HepG2 (cell line): ENCODE results near the gene AAMP. TPM values are rescaled to one million over a fixed set of nuclear protein-coding genes. Genes with fewer than 3 reads are reported as not detected.

Source experiments
- BHLHE40 ChIP-seq: IDR thresholded peaks from 2 replicates; pipeline ENCODE4 v1.6.1; 2011; ENCODE audit warnings: low read length, improper control_type of control experiment
- CBX5 ChIP-seq: sonication (generic); formaldehyde crosslinking; IDR thresholded peaks from 2 replicates; pipeline ENCODE4 v1.4.0; 2020; ENCODE audit warnings: missing genetic modification reagents, borderline replicate concordance
- HDAC6 ChIP-seq: fragments of 200-600 bp; sonication (generic); IDR thresholded peaks from 2 replicates; pipeline ENCODE4 v1.7.0; 2017; ENCODE audit warnings: mild to moderate bottlenecking, antibody characterized with exemption, low read length, low read depth
- KAT8 ChIP-seq: IDR thresholded peaks from 2 replicates; pipeline ENCODE4 v1.6.1; 2016; ENCODE audit warnings: missing genetic modification reagents, missing compliant biosample characterization
- KLF11 ChIP-seq: IDR thresholded peaks from 2 replicates; pipeline ENCODE4 v1.6.1; 2016; ENCODE audit warnings: missing compliant biosample characterization
- KMT2B ChIP-seq: IDR thresholded peaks from 2 replicates; pipeline ENCODE4 v1.6.1; 2016; ENCODE audit warnings: missing genetic modification reagents, missing compliant biosample characterization
- MZF1 ChIP-seq: sonication (generic); formaldehyde crosslinking; IDR thresholded peaks from 2 replicates; pipeline ENCODE4 v1.8.1; 2023; ENCODE audit warnings: mild to moderate bottlenecking, missing genetic modification reagents, borderline replicate concordance
- PTBP1 ChIP-seq: fragments of 200-400 bp; formaldehyde crosslinking; IDR thresholded peaks from 2 replicates; pipeline ENCODE4 v1.6.1; 2018; ENCODE audit warnings: low read length, low read depth; ENCODE audit not compliant: poor library complexity, severe bottlenecking
- SMC3 ChIP-seq: IDR thresholded peaks from 2 replicates; pipeline ENCODE4 v1.6.1; 2011; ENCODE audit warnings: low read length, improper control_type of control experiment
- SOX13 ChIP-seq, 3 experiments: fragments of 450-650 bp in 1 of 3; sonication (generic) in 1 of 3; formaldehyde crosslinking in 1 of 3; IDR thresholded peaks in 2 of 3; conservative IDR thresholded peaks in 1 of 3; 2 replicates each; pipeline versions ENCODE4 v1.5.0 to v1.6.1; 2016 to 2020; ENCODE audit warnings: antibody characterized with exemption in 1 of 3, mild to moderate bottlenecking in 1 of 3, missing compliant biosample characterization in 1 of 3, missing genetic modification reagents in 1 of 3, moderate library complexity in 1 of 3
- TARDBP ChIP-seq: sonication (generic); formaldehyde crosslinking; IDR thresholded peaks from 2 replicates; pipeline ENCODE4 v1.8.0; 2022; ENCODE audit warnings: mild to moderate bottlenecking, missing genetic modification reagents
- TBP ChIP-seq: sonication (generic); formaldehyde crosslinking; IDR thresholded peaks from 2 replicates; pipeline ENCODE4 v1.5.0; 2020; ENCODE audit warnings: missing genetic modification reagents
- TOPORS ChIP-seq: sonication (generic); formaldehyde crosslinking; IDR thresholded peaks from 2 replicates; pipeline ENCODE4 v1.8.0; 2023; ENCODE audit warnings: mild to moderate bottlenecking, missing genetic modification reagents
- TRIM24 ChIP-seq: sonication (generic); formaldehyde crosslinking; IDR thresholded peaks from 2 replicates; pipeline ENCODE4 v1.8.0; 2022; ENCODE audit warnings: mild to moderate bottlenecking, missing genetic modification reagents
- XBP1 ChIP-seq: sonication (generic); formaldehyde crosslinking; IDR thresholded peaks from 2 replicates; pipeline ENCODE4 v1.5.0; 2020; ENCODE audit warnings: missing genetic modification reagents
- ZNF354B ChIP-seq: sonication (generic); formaldehyde crosslinking; IDR thresholded peaks from 2 replicates; pipeline ENCODE4 v1.8.0; 2022; ENCODE audit warnings: mild to moderate bottlenecking, missing genetic modification reagents
- ZNF383 ChIP-seq: sonication (generic); formaldehyde crosslinking; IDR thresholded peaks from 2 replicates; pipeline ENCODE4 v1.4.0; 2020; ENCODE audit warnings: missing genetic modification reagents, mild to moderate bottlenecking, borderline replicate concordance
- ZNF530 ChIP-seq: sonication (generic); formaldehyde crosslinking; IDR thresholded peaks from 2 replicates; pipeline ENCODE4 v1.5.0; 2020; ENCODE audit warnings: low read depth, mild to moderate bottlenecking, missing genetic modification reagents
- ZNF569 ChIP-seq: sonication (generic); formaldehyde crosslinking; IDR thresholded peaks from 2 replicates; pipeline ENCODE4 v1.5.0; 2020; ENCODE audit warnings: mild to moderate bottlenecking, missing genetic modification reagents, moderate library complexity, borderline replicate concordance
- ZNF704 ChIP-seq: sonication (generic); formaldehyde crosslinking; IDR thresholded peaks from 2 replicates; pipeline ENCODE4 v1.8.1; 2023; ENCODE audit warnings: mild to moderate bottlenecking, inconsistent platforms, moderate library complexity, missing genetic modification reagents, borderline replicate concordance
- ZNF780A ChIP-seq: sonication (generic); formaldehyde crosslinking; IDR thresholded peaks from 2 replicates; pipeline ENCODE4 v1.8.0; 2022; ENCODE audit warnings: mild to moderate bottlenecking, missing genetic modification reagents, moderate library complexity
- ZNF883 ChIP-seq: sonication (generic); formaldehyde crosslinking; IDR thresholded peaks from 2 replicates; pipeline ENCODE4 v1.5.1; 2020; ENCODE audit warnings: mild to moderate bottlenecking, missing genetic modification reagents; ENCODE audit errors: not compliant biosample characterization
- polyA plus RNA-seq, 8 experiments: library from polyadenylated mRNA; depleted of rRNA in 3 of 8; stranded (reverse) in 7 of 8; unstranded in 1 of 8; fragments of >200 nt; fragmentation: Illumina TruSeq in 4 of 8; extraction: Trizol in 4 of 8; gene quantifications; 2 replicates each; pipeline versions ENCODE4 v1.2.1 to v1.2.3, GENCODE V29; 2011 to 2016; ENCODE audit warnings: low read depth in 4 of 8, missing spikeins in 1 of 8, mixed read lengths in 1 of 8; ENCODE audit not compliant: insufficient read depth in 1 of 8
- total RNA-seq, 5 experiments: library from RNA; depleted of rRNA; stranded (reverse); fragments of >200 nt; fragmentation: Illumina TruSeq; extraction: Trizol; gene quantifications; 2 replicates each; pipeline ENCODE4 v1.2.3, GENCODE V29; 2016; ENCODE audit warnings: low read depth in 1 of 5
- TF ChIP-seq, protein P1 (sequence below): sonication (generic); formaldehyde crosslinking; IDR thresholded peaks from 2 replicates; pipeline ENCODE4 v1.4.0; 2020; ENCODE audit warnings: low read depth, mild to moderate bottlenecking, missing genetic modification reagents
- TF ChIP-seq, protein P2 (sequence below): sonication (generic); formaldehyde crosslinking; IDR thresholded peaks from 2 replicates; pipeline ENCODE4 v1.8.1; 2023; ENCODE audit warnings: missing genetic modification reagents, inconsistent platforms, borderline replicate concordance
- TF ChIP-seq, protein P3 (sequence below): IDR thresholded peaks from 2 replicates; pipeline ENCODE4 v1.6.1; 2012; ENCODE audit warnings: low read depth, low read length, improper control_type of control experiment

AAMP gene
- total and polyA plus RNA-seq, 2 of the 13 experiments (the other 11 are each of a cell fraction or from before 2014, with no cell fraction given): 110 to 186 TPM

DNA sequence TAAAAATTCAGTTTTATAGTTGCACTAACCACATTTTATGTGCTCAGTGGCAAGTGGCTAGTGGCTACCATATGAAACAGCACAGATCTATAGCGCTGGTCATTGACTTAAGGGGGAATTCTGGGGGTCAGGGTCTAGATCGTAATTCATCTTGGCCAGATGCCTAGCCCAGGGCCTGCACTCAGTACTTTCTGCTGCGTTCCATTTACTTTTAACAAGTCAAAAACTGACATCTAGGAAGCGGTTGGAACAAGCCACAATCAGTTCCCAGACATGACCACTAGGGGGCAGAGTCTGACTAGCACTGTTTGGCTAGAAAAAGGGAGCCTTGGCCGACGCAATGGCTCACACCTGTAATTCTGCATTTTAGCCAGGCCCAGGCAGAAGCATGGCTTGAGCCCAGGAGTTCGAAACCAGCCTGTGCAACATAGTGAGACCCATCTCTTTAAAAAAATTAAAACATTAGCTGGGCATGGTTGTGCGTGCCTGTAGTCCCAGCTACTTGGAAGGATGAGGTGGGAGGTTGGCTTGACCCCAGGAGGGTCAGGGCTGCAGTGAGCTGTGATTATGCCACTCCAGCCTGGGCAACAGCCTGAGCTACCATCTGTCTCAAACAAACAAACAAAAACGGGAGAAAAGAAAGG is 31.4 kb upstream of the AAMP start (continued):
- no peak for TF ChIP-seq ZNF704 (CRISPR knock-in tag)
- TF ChIP-seq KAT8 (CRISPR knock-in tag): peak; percentile 57; the same call in 1 of the 2 replicates
- TF ChIP-seq TRIM24: no peak
- TF ChIP-seq ZNF383 (CRISPR knock-in tag): no peak
- no peak for TF ChIP-seq BHLHE40
- TF ChIP-seq XBP1 (CRISPR knock-in tag): no peak
- no peak; the same call in 1 of the 2 replicates for TF ChIP-seq KLF11 (CRISPR knock-in tag)
- TF ChIP-seq ZNF569 (CRISPR knock-in tag): no peak
- no peak for TF ChIP-seq PTBP1
- no peak for TF ChIP-seq TBP (CRISPR knock-in tag)
- TF ChIP-seq, protein P1, sequence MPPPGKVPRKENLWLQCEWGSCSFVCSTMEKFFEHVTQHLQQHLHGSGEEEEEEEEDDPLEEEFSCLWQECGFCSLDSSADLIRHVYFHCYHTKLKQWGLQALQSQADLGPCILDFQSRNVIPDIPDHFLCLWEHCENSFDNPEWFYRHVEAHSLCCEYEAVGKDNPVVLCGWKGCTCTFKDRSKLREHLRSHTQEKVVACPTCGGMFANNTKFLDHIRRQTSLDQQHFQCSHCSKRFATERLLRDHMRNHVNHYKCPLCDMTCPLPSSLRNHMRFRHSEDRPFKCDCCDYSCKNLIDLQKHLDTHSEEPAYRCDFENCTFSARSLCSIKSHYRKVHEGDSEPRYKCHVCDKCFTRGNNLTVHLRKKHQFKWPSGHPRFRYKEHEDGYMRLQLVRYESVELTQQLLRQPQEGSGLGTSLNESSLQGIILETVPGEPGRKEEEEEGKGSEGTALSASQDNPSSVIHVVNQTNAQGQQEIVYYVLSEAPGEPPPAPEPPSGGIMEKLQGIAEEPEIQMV (CRISPR knock-in tag): no peak
- no peak for TF ChIP-seq SOX13 (IDR thresholded peaks at IDR 0.05)
- TF ChIP-seq SOX13 (CRISPR knock-in tag; conservative IDR thresholded peaks at IDR 0.05 in 1 of 2, IDR thresholded peaks at IDR 0.05 in 1 of 2): peak in 1 of 2 experiments; percentile 50; a peak in 1 of 4 replicates
- TF ChIP-seq, protein P2, sequence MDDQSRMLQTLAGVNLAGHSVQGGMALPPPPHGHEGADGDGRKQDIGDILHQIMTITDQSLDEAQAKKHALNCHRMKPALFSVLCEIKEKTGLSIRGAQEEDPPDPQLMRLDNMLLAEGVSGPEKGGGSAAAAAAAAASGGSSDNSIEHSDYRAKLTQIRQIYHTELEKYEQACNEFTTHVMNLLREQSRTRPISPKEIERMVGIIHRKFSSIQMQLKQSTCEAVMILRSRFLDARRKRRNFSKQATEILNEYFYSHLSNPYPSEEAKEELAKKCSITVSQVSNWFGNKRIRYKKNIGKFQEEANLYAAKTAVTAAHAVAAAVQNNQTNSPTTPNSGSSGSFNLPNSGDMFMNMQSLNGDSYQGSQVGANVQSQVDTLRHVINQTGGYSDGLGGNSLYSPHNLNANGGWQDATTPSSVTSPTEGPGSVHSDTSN (CRISPR knock-in tag): no peak
- TF ChIP-seq SMC3: peak; percentile 99
- TF ChIP-seq MZF1 (CRISPR knock-in tag): no peak
- no peak for TF ChIP-seq ZNF354B (CRISPR knock-in tag)
- peak; percentile 66 for TF ChIP-seq ZNF883 (CRISPR knock-in tag)
- peak; percentile 97 for TF ChIP-seq CBX5
- no peak for TF ChIP-seq HDAC6
- TF ChIP-seq, protein P3, sequence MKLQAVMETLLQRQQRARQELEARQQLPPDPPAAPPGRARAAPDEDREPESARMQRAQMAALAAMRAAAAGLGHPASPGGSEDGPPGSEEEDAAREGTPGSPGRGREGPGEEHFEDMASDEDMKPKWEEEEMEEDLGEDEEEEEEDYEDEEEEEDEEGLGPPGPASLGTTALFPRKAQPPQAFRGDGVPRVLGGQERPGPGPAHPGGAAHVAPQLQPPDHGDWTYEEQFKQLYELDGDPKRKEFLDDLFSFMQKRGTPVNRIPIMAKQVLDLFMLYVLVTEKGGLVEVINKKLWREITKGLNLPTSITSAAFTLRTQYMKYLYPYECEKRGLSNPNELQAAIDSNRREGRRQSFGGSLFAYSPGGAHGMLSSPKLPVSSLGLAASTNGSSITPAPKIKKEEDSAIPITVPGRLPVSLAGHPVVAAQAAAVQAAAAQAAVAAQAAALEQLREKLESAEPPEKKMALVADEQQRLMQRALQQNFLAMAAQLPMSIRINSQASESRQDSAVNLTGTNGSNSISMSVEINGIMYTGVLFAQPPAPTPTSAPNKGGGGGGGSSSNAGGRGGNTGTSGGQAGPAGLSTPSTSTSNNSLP: peak; percentile 56; the same call in 1 of the 2 replicates
- TF ChIP-seq TOPORS (CRISPR knock-in tag): peak; percentile 32; the same call in 1 of the 2 replicates
- no peak for TF ChIP-seq ZNF780A (CRISPR knock-in tag)
- TF ChIP-seq TARDBP: peak; percentile 43; the same call in 1 of the 2 replicates
- TF ChIP-seq KMT2B: peak; percentile 62; the same call in 1 of the 2 replicates
- TF ChIP-seq ZNF530 (CRISPR knock-in tag): no peak
